GM12865 (cell line): ENCODE results near the gene RAB35.

Experiments
- DNase-seq: peaks from one replicate; pipeline ENCODE4 v3.0.0; 2010; ENCODE audit warnings: low read depth
- H3K4me3 ChIP-seq: 2 replicates; pipeline ENCODE4 v1.5.1; 2011; ENCODE audit warnings: mild to moderate bottlenecking, low read depth, low read length, control low read depth
- TF ChIP-seq, protein P1 (sequence below): IDR thresholded peaks from 2 replicates; pipeline ENCODE4 v1.5.1; 2011; ENCODE audit warnings: low read length, control low read depth, low read depth, inconsistent platforms; ENCODE audit not compliant: insufficient read depth; ENCODE audit errors: missing control alignments

The RAB35 gene

DNA sequence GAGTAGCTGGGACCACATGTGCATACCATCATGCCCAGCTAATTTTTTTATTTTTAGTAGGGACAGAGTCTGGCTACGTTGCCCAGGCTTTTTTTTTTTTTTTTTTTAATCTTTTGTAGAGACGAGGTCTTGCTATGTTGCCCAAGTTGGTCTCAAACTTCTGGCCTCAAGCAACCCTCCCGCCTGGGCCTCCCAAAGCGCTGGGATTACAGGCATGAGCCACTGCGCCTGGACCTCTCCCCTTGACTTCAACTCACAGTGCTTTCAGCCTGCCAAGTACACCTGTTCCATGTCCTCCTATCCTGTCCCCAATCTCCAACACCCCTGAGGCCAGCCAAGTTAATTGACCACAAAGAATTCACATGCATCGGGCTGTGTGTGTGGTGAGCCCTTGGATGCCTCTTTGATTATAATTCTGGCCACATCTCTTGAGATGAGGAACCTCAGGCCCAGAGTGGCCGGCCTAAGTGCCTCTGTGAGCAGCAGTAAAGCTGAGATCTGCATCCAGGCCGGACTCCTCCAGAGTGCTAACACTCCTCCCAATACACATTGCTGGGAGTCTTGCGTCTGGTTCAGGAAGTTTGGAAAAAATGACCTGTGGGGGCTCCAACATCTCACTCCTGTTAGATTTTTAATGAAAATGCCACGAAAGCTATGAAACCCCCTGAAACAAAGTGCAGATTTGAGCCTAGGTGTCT, 6.8 kb downstream of the RAB35 start:
- TF ChIP-seq, protein P1, sequence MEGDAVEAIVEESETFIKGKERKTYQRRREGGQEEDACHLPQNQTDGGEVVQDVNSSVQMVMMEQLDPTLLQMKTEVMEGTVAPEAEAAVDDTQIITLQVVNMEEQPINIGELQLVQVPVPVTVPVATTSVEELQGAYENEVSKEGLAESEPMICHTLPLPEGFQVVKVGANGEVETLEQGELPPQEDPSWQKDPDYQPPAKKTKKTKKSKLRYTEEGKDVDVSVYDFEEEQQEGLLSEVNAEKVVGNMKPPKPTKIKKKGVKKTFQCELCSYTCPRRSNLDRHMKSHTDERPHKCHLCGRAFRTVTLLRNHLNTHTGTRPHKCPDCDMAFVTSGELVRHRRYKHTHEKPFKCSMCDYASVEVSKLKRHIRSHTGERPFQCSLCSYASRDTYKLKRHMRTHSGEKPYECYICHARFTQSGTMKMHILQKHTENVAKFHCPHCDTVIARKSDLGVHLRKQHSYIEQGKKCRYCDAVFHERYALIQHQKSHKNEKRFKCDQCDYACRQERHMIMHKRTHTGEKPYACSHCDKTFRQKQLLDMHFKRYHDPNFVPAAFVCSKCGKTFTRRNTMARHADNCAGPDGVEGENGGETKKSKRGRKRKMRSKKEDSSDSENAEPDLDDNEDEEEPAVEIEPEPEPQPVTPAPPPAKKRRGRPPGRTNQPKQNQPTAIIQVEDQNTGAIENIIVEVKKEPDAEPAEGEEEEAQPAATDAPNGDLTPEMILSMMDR = no peak
- H3K4me3 ChIP-seq = no peak overlapping the region; the same call in 1 of the 2 replicates
- no peak for DNase-seq

DNA sequence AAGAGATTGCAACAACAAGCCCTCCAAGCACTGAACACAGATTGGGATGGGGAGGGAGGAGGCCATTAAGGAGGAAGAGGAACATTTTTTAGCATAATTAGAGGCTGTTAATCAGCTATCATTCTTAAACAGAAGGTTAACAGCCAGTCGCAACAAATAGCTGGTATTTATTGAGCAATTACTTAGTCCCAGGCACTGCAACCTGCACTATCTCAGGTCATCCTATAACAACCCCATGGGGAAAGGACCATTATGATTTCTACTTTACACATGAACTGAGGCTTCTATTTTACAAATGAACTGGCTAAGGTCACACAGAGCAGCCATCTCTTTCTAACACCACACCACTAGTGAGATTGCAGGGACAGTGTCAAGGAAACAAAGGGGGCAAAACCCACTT, 10.4 kb downstream of the RAB35 start:
- no peak for DNase-seq
- no peak overlapping the region for H3K4me3 ChIP-seq
- TF ChIP-seq, protein P1 = no peak

DNA sequence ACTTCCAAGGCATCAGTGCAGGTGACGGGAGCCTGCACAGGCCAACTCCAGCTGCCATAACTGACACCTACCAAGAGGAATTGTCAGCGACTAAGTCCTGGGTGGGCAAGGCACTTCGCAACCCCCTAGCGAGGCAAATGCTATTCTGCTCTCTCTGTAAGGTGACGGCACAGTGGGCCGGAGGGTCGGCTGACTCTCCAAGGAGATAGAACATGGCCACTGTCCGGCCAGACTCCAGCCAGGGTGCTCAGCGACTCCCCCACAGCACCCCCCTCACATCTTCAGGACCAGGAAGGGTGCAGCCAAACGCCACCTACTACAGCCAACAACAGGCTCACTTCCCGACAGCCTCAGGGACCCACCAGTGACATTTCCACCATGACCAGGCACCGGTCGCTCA, 13.2 kb downstream of the RAB35 start:
- DNase-seq = no peak
- TF ChIP-seq, protein P1 = no peak
- H3K4me3 ChIP-seq = no peak overlapping the region

DNA sequence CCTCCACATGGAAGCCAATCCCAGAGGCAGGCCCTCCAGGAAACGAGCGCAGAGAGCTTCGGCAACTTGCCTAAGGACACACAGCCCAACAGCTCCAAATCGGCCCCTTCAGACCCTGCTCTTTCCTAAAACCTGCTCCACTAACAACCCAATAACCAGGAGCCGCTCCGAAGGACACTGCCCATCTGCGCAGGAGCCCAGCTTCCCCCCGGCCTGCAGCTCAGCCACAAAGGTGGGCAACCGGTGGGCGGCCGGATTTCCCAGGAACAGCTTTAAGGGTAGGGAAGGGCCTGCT, 13.6 kb downstream of the RAB35 start:
- TF ChIP-seq, protein P1 = no peak
- H3K4me3 ChIP-seq = no peak overlapping the region
- DNase-seq = no peak

DNA sequence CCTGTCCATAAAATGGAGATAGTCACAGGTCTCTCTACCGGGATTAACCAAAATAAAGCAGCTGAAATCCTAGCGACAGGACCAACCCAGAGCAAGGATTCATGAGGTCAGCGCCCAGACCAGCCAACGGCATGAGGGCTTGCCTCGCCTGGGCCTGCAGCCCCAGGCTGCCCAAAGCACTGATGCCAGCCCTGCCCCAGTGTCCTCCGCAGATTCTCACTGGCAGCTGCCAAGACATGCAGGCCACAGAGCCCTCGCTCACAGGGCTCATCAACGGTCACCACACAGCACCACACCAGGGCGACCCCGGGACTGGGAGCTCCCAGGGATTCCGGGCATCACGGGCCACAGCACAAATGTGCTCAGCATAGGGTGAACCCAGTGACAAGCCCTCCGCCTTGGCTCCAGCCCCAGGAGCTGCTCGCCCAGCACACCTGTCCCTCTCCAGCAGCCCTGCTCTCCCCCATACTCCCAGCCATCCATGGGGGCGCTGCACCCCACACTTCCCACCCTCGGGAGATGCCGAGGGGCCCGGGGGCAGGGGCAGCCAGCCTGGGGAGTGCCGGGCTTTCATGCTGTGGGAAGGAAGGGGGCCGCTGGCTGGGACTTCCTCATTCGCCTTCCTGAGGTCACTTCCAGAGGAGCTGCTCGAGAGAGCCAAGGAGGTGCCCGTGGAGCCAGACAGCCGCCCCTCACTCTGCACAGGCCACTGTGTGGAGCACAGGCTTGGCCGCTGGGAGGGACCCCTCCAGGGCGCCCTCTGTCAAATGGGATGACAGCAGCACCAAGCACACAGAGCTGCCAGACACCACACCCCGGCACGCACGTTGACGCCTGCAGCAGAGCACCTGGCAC, 14.1 kb downstream of the RAB35 start:
- H3K4me3 ChIP-seq = no peak overlapping the region
- no peak for DNase-seq
- TF ChIP-seq, protein P1 = no peak

DNA sequence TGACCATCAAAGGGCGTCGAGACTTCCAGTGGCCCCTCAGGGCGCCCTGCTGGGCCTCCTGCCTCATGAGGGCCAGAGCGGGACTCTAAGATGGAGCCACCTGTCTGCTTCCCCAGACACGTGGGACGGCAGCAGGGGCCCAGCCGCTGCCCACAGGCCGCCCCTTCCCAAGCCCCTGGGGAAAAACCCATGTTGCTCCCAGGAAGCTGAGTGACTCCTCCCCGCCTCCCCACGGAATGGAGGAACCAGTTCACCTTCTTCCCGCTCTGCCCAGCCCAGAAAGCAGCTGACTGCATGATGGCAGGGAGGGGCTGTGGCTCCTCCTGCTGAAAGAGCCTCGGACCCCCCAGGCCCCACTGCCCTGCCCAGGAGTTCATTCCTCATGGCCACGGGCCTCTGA, 14.9 kb downstream of the RAB35 start:
- no peak for DNase-seq
- peak overlapping the region; percentile 20 for H3K4me3 ChIP-seq
- TF ChIP-seq, protein P1 = no peak
